ENCODE results near the gene CNOT6L. TPM values are rescaled to one million over a fixed set of nuclear protein-coding genes. Genes with fewer than 3 reads are reported as not detected.

The CNOT6L gene
- total and polyA plus RNA-seq, 2 of the 13 experiments (the other 11 are each of a cell fraction or from before 2014, with no cell fraction given) = 7.9 to 13.5 TPM

DNA sequence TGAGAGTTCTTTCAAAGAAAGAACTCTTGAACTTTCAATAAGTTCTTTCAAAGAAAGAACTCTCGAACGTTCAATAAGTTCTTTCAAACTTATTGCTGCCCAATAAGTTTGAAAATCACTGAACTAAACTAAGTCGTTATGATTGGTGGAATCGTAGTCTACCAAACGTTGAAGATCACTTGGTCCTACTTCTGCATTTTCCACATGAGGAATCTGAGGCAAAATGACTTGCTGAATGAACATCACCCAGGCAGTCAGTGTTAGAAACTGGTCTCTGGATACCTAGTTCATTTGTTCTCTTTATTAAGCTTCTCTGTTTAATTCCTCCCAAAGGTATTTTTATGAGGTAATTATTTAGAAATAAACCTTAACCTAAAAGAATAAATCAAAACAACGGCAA is 7.1 kb upstream of the CNOT6L start:
- Histone ChIP-seq H3K36me3 (replicated peaks in 1 of 2; ENCODE audit: control insufficient read depth in 1 of 2, insufficient read depth in 2 of 2, low read length in 2 of 2) (no peaks in the 10 kb centered on the region), H3K4me1 (ENCODE audit: insufficient read depth, low read length) (peaks cover 12% of the 10 kb centered on the region), H3K4me2 (ENCODE audit: low read depth, low read length) (no peak overlapping the region), H3K4me3 (replicated peaks in 1 of 3; ENCODE audit: insufficient read depth in 1 of 3, low read depth in 2 of 3, low read length in 3 of 3) (no peak overlapping the region), H3K27ac (ENCODE audit: extremely low read length, insufficient read depth, low read length) (no peak overlapping the region), H3K27me3 (ENCODE audit: control insufficient read depth in 1 of 2, insufficient read depth in 2 of 2, low read length in 2 of 2) (peaks cover 0 to 3% of the 10 kb centered on the region in 2 experiments; a peak in 1 of 5 replicates), H3K9me3 (ENCODE audit: low read length) (no peaks in the 10 kb centered on the region), H3K79me2 (ENCODE audit: insufficient read depth, low read length) (no peaks in the 10 kb centered on the region), H2AFZ (ENCODE audit: low read length) (no peak overlapping the region), H4K20me1 (ENCODE audit: insufficient read depth, low read length) (no peaks in the 10 kb centered on the region), H3K9ac (ENCODE audit: insufficient read depth, low read depth, low read length) (no peak overlapping the region)
- TF ChIP-seq, protein P1, sequence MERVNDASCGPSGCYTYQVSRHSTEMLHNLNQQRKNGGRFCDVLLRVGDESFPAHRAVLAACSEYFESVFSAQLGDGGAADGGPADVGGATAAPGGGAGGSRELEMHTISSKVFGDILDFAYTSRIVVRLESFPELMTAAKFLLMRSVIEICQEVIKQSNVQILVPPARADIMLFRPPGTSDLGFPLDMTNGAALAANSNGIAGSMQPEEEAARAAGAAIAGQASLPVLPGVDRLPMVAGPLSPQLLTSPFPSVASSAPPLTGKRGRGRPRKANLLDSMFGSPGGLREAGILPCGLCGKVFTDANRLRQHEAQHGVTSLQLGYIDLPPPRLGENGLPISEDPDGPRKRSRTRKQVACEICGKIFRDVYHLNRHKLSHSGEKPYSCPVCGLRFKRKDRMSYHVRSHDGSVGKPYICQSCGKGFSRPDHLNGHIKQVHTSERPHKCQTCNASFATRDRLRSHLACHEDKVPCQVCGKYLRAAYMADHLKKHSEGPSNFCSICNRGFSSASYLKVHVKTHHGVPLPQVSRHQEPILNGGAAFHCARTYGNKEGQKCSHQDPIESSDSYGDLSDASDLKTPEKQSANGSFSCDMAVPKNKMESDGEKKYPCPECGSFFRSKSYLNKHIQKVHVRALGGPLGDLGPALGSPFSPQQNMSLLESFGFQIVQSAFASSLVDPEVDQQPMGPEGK (CRISPR knock-in tag; IDR thresholded peaks at IDR 0.05) = no peak
- TF ChIP-seq U2AF2 (IDR thresholded peaks at IDR 0.05; ENCODE audit: low read depth, low read length) = no peak
- TF ChIP-seq HNRNPH1 (optimal IDR thresholded peaks at IDR 0.05; ENCODE audit: low read depth, low read length) = no peak
- TF ChIP-seq ZNF780A (CRISPR knock-in tag; IDR thresholded peaks at IDR 0.05) = no peak
- TF ChIP-seq ZNF615 (CRISPR knock-in tag; IDR thresholded peaks at IDR 0.05; ENCODE audit: borderline replicate concordance) = no peak
- TF ChIP-seq, protein P2, sequence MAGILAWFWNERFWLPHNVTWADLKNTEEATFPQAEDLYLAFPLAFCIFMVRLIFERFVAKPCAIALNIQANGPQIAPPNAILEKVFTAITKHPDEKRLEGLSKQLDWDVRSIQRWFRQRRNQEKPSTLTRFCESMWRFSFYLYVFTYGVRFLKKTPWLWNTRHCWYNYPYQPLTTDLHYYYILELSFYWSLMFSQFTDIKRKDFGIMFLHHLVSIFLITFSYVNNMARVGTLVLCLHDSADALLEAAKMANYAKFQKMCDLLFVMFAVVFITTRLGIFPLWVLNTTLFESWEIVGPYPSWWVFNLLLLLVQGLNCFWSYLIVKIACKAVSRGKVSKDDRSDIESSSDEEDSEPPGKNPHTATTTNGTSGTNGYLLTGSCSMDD (CRISPR knock-in tag; IDR thresholded peaks at IDR 0.05) = no peak
- in situ Hi-C loops (cut with HindIII; ENCODE audit: extremely low pct_ligation_motif_present, low pct_unique_long_range_greater_than_20kb) (no loop called here), intact Hi-C loops (cut with micrococcal nuclease; ENCODE audit: unreplicated experiment) (no loop called here)
- CTCF ChIA-PET (ENCODE audit: low intra/inter-chr PET ratio, low total read pairs) = no interaction called here
- ATAC-seq (no peak), DNase-seq (ENCODE audit: low spot score) (no peak), FAIRE-seq (no peak)
- no TSS peak for BruUV-seq (replicated peaks)
- WGBS (ENCODE audit: low lambda C conversion rate) = 36% methylated on average over 6 of the region's 6 CpGs
- POLR2A ChIA-PET = no interaction called here
